HG03159 (cell line): ENCODE measurements around the gene WWOX.

Experiments used
- ATAC-seq: cut with Tn5 transposase; IDR thresholded peaks from one replicate; pipeline ENCODE4 v1.9.1; 2021; ENCODE audit warnings: mild to moderate bottlenecking, moderate library complexity; ENCODE audit not compliant: unreplicated experiment

The WWOX gene

DNA sequence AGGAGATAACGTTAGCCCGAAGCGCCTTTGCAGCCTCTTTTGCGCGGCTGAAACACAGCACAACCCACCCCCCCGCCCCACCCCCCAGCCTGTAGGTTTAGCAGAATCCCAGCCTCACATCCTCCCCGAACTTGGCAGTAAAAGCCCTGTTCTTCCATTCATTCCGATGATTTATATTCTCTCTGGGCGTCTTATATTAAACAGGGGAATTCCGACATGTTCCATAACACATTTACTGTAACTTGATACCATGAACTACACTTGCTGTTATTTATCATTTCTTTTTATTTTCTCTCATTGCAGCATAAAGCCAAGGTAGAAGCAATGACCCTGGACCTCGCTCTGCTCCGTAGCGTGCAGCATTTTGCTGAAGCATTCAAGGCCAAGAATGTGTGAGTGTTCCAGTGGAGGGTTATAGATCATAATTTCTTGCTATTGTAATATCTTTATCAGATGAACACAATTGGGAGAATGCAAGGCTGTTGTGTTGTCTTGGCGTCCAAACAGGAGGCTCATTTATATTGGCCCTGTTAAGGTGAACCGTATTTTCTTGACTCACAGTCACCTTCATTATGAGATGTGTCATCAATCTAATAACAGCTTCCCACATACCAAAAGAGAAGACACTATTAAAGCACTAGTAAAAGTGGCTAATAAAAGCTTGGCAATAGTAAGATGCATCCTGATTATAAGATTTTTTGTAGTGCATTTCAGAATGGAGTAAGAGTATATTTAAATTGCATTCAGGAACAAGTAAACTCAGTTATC is 287.3 kb downstream of the WWOX start:
- no peak for ATAC-seq

- ATAC-seq = no peak
These were observed 289.6 kb downstream of the WWOX start for GRCh38 chr16:78389009-78389498.

- ATAC-seq = no peak
These were observed 290.6 kb downstream of the WWOX start for GRCh38 chr16:78390092-78390491.

DNA sequence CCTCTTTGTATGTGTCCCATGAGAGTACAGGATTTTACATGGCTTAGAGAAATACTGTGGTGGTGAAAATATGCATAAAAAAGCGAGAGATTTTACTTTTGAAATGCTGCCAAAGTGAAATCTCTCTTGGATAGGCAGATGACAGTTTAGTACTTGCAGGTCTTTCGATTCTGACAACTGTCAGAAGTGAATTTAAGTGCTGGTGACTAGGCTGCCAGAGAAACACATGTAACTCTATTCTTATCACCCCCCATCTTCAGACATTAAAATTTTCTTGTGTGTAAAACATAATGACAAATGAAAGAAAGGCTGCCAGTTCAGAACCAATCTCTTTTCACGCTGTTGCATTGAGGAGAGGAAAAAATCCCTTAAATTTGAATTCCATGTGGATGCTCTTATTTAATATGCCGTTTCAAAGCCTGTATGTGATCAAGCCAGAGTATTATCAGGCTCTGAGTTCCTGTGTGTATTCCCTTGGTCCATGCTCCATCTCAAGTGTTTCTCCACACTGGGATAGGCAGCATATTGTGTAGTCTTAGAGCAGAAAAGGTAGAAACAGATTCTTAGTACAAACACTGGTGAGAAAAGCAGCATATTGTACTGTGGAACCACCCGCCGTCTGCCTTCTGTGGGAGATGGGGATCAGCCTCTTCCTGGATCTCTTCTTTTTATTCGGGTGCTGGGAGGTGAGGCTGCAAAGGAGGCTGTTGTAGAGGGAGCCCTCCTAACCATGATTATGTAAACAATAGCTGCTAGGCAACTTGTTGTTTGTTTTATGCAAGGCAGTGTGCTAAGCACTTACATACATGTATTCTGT is 291.3 kb downstream of the WWOX start:
- no peak for ATAC-seq

DNA sequence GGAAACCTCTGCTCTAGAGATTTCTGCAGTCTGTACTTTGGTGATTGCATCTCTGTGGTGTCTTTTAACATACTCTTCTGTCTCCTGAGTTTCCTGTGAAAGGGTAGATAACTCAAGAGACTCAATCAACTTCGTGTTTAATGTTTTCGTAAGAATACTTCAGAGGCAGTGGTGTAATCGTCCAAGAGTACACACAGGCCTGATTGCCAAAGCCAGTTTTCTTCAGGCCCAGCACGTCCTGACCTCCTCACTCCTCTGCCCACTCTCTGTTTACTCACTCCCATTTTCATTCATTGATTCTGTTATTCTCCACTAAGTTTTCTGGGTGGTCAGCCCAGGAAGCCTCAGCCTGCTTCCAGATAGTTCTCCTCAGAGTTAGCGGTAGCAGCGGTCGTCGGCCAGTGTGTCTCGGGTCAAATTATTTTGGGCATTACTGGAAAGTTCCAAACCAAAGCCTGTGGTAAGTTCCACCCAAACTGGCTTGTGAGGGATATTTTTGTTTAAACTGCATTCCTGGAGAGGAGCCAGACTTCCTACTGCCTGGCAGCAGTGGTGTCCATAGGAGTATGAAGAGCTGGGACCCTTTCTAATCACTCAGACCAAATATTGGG is 293.2 kb downstream of the WWOX start:
- no peak for ATAC-seq

- ATAC-seq = no peak
These were observed 295.6 kb downstream of the WWOX start for GRCh38 chr16:78395035-78395434.

GRCh38 chr16:78396046-78396445 is 296.6 kb downstream of the WWOX start:
- no peak for ATAC-seq

GRCh38 chr16:78396673-78397072 is 297.2 kb downstream of the WWOX start:
- no peak for ATAC-seq

DNA sequence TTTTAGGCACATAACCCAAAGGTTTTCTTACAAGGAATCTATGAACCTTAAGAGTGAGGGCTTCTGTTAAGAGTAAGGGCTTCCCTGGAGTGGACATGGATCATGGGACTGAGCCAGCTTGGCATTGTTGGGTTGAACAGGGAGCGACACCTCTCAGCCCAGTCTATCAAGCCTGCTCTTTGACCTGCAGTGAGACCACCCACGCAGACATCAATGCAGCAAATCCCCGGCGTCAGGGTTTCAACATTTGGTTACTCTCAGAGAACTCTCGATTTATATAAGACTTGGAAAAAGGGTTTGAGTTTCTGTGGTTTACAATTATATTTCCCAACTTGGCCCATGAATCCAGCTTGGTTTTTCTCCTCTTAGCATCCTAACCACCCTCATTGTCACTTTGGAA is 299.9 kb downstream of the WWOX start:
- no peak for ATAC-seq

- no peak for ATAC-seq
These were observed 303.4 kb downstream of the WWOX start for GRCh38 chr16:78402833-78403232.

- ATAC-seq = no peak
These were observed 305.6 kb downstream of the WWOX start for GRCh38 chr16:78405040-78405439.

DNA sequence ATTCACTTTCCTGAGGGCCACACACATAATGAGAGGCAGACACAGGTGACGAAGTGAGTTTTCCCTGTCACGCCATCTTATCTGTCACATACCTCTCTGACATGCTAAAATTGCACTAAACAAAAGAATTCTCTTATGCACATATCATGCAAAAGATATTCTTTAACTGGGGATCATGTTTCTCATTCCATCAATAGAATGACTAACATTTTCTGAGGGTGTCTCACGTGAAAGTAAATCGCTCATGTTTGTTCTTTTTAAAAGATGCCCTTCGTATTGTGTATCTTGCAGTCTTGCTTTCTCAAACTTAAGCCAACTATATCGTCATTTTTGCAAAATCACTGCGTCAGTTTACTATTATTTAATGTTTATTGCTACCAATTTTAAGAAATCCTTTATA is 306.4 kb downstream of the WWOX start:
- ATAC-seq = no peak

GRCh38 chr16:78407191-78407590 is 307.7 kb downstream of the WWOX start:
- ATAC-seq = no peak

DNA sequence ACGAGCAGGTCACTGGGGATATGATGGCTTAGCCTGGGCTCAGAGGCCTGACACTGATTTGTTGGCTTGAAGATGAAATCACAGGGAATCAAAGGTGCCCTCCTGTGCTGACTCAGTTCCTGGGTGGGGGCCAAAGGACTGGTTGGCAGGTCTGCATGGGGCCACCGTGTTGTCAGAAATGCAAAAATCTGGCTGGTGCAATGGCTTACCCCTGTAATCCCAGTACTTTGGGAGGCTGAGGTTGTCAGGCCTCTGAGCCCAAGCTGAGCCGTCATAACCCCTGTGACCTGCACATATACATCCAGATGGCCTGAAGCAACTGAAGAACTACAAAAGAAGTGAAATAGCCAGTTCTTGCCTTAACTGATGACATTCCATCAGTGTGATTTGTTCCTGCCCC is 314.2 kb downstream of the WWOX start:
- ATAC-seq = no peak

- no peak for ATAC-seq
These were observed 315.6 kb downstream of the WWOX start for GRCh38 chr16:78415013-78415412.

DNA sequence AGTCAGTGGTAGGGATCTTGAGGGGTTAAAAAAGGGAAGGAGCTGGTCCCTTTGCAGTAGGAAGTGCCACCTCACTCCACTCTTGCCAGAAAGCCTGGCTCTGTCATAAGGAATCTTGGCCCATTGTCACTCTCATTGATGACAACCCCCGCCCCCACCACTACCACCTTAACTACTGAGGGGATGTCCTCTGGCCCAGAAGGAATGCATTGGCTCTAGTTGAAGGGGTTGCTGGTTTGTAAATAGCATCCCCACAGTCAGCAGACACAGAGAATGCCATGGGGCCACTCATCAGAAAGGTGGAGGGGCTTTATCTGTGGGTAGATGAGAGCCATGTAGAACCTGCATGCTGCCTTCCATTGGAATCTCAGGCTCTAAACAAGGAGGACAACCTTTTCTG is 316.2 kb downstream of the WWOX start:
- ATAC-seq = no peak

GRCh38 chr16:78416400-78416799 is 316.9 kb downstream of the WWOX start:
- ATAC-seq = no peak

- ATAC-seq = no peak
These were observed 321.8 kb downstream of the WWOX start for GRCh38 chr16:78421181-78421708.

DNA sequence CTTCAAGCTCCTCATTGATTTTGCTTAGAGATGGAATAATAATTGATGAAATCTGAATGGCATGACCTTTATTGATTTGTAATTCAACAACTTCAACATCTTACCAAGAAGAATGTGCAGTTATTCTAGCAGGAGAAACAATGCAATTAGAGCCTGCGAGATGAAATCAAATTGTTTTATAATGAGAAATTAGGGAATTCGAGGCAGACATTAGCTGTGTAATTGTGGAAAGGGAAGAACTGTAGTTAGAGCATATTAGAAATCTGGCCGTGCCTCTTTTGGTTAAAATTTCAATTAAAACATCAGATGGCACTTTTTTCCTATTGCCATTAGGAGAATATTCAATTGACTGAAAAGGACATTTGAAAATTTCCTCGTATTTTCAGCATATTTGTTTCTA is 325.8 kb downstream of the WWOX start:
- ATAC-seq = no peak

DNA sequence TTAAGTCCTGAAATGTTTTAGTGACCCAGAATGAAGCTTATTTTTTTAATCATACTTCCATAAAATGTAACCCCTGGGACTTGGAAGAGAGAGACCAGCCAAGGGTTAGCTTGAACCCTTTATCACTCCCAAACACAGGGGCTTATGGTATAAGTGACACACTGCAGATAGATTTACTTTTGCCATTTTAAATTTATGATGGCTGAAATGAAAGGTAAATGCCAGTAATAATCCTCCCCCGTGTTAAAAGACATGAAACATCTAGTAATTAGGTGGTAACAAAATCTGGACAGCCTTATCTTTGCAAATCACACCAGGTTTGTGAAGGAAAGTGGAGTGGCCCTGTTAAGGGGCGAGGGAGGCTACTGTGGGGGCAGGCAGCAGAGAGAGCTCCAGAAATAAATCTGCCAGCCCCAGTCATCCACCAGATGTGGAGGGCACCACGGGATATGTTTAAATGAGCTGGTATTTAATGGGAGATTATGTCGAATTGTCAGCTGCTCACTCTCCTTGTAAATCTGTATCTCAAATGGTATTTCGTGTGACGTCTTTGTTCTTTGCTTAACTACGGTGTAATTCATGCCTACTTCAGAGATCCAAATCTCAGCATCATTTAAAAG is 326.5 kb downstream of the WWOX start:
- no peak for ATAC-seq

DNA sequence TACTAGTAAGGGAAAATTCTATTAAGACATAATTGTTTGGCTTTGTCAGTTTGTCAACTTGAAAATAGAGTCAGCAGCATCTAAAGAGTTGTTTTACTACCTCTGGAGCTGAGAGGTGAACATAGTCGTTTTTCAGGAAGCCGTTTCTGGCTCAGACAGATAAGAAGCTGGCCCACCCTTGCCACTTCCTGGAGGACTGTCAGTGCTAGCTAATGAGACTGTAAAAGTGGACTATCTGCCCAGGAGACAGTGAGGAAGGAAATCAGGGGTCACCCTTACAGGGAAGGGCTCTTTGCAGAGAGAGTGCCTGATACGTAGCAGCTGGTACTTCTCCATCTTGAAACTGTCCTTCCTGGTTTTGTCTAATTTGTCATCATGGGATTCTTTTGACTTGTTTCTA is 328.7 kb downstream of the WWOX start:
- no peak for ATAC-seq
